CD8-positive, alpha-beta memory T cell (primary cell): ENCODE results near the gene DDX47. TPM values are rescaled to one million over a fixed set of nuclear protein-coding genes. Genes with fewer than 3 reads are reported as not detected.
"Not testable (repeated sequence)": the region's sequence is repeated elsewhere in the genome, so short reads cannot be mapped to it uniquely, and the experiment has no call there.

Source experiments
- CTCF ChIA-PET: fragments of 350-600 bp; sonication (Branson Sonifier 250); formaldehyde crosslinking; loops from one replicate; lab custom pipeline; 2021; ENCODE audit warnings: antibody characterized with exemption; lab: Charles Lee
- POLR2A ChIA-PET: fragments of 350-600 bp; sonication (Branson Sonifier 250); formaldehyde crosslinking; loops from one replicate; lab custom pipeline; 2021; ENCODE audit warnings: antibody characterized with exemption; lab: Charles Lee
- DNase-seq, 5 donors: peaks; one replicate each; pipeline versions ENCODE4 v3.0.0 to v3.0.0-alpha.2; 2020 to 2022; ENCODE audit warnings: mixed read lengths in 1 of 5
- H3K27ac ChIP-seq: one replicate; pipeline ENCODE4 v1.7.0; 2013; ENCODE audit warnings: low read depth, mild to moderate bottlenecking, low read length, moderate library complexity
- H3K27me3 ChIP-seq: 2 replicates; pipeline ENCODE4 v1.7.0; 2013; ENCODE audit warnings: low read length, mild to moderate bottlenecking; ENCODE audit not compliant: insufficient read depth, poor library complexity, severe bottlenecking
- H3K36me3 ChIP-seq: 2 replicates; pipeline ENCODE4 v1.7.0; 2013; ENCODE audit warnings: mild to moderate bottlenecking, low read length, moderate library complexity; ENCODE audit not compliant: insufficient read depth
- H3K4me1 ChIP-seq: 2 replicates; pipeline ENCODE4 v1.7.0; 2013; ENCODE audit warnings: mild to moderate bottlenecking, low read length, moderate library complexity; ENCODE audit not compliant: insufficient read depth
- H3K4me3 ChIP-seq: 2 replicates; pipeline ENCODE4 v1.7.0; 2013; ENCODE audit warnings: mild to moderate bottlenecking, low read length
- H3K9me3 ChIP-seq: 2 replicates; pipeline ENCODE4 v1.7.0; 2013; ENCODE audit warnings: mild to moderate bottlenecking, low read length
- H3K27ac Mint-ChIP-seq, 8 donors: one replicate each; pipeline ENCODE4 v1.8.0; 2020 to 2021; ENCODE audit warnings: mixed read lengths in 8 of 8, mild to moderate bottlenecking in 6 of 8, inconsistent platforms in 3 of 8, moderate library complexity in 3 of 8
- H3K27me3 Mint-ChIP-seq, 2 donors: one replicate each; pipeline ENCODE4 v1.8.0; 2020 to 2021; ENCODE audit warnings: mixed read lengths in 2 of 2, mild to moderate bottlenecking in 1 of 2, moderate library complexity in 1 of 2
- H3K36me3 Mint-ChIP-seq, 3 donors: one replicate each; pipeline ENCODE4 v1.8.0; 2020 to 2021; ENCODE audit warnings: mixed read lengths in 3 of 3, inconsistent platforms in 1 of 3, mild to moderate bottlenecking in 1 of 3
- H3K4me1 Mint-ChIP-seq, 3 donors: one replicate each; pipeline ENCODE4 v1.8.0; 2020 to 2021; ENCODE audit warnings: mixed read lengths in 3 of 3, inconsistent platforms in 1 of 3, mild to moderate bottlenecking in 1 of 3
- H3K4me3 Mint-ChIP-seq, 7 donors: one replicate each; pipeline ENCODE4 v1.8.0; 2020 to 2021; ENCODE audit warnings: mixed read lengths in 7 of 7, mild to moderate bottlenecking in 6 of 7, moderate library complexity in 4 of 7, inconsistent platforms in 2 of 7
- H3K9me3 Mint-ChIP-seq, 5 donors: one replicate each; pipeline ENCODE4 v1.8.0; 2020 to 2022; ENCODE audit warnings: mixed read lengths in 5 of 5, mild to moderate bottlenecking in 3 of 5, moderate library complexity in 2 of 5, inconsistent platforms in 1 of 5
- polyA plus RNA-seq: library from polyadenylated mRNA; unstranded; fragments of 300-500 nt; fragmentation: Illumina TruSeq; gene quantifications from one replicate; pipeline ENCODE4 v1.2.3, GENCODE V29; 2021
- total RNA-seq, 2 experiments: library from RNA; stranded (reverse); gene quantifications; one replicate each; pipeline ENCODE4 v1.2.3, GENCODE V29; 2021

Gene DDX47
- total and polyA plus RNA-seq, 3 experiments from 2014 or later: 64.5 to 106 (median 105) TPM

DNA sequence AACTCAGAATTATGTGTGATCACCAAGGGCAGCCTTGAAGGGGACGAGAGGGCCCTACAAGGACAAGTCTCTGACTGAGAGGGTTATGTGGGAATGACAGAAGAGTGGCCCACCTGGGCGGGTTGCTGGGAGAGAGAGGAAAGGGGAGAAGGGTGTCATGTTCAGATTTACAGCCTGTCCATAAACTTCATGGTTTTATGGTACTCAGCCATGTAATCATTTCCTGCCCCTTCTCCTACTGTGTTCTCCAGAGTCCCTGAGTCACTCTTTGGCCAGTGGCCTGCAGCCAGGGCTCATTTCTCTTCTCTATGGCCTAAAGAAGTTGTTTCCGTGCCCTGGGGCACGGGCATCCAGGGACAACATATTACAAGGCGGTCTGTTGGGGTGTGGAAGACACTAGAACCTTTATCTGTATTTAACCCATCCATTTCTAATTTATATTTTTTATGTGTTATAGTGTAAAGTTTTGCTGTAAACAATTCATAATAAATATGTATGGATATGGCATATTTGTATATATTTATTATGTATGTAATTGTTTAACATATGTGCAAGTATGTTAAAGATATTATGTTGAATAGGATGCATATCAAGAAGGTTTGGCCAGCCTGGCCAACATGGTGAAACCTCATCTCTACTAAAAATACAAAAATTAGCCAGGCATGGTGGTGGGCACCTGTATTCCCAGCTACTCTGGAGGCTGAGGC is 26.9 kb downstream of the DDX47 start:
- no peaks in the 10 kb centered on the region for H3K27me3 Mint-ChIP-seq
- H3K4me3 ChIP-seq: no peak overlapping the region
- ChIA-PET CTCF (no interaction called here), POLR2A (no interaction called here)
- no peaks in the 10 kb centered on the region for H3K9me3 ChIP-seq
- peak overlapping the region in 1 of 8 donors; percentile 51 for H3K27ac Mint-ChIP-seq
- peaks cover 8% of the 10 kb centered on the region for H3K4me1 ChIP-seq
- no peak for DNase-seq
- peaks cover 4 to 6% (median 5%) of the 10 kb centered on the region in 3 donors for H3K4me1 Mint-ChIP-seq
- H3K4me3 Mint-ChIP-seq: no peak overlapping the region
- peaks cover 3% of the 10 kb centered on the region for H3K36me3 ChIP-seq
- H3K36me3 Mint-ChIP-seq: peaks cover 0 to 2% (median 1%) of the 10 kb centered on the region in 3 donors
- no peaks in the 10 kb centered on the region for H3K27me3 ChIP-seq
- H3K27ac ChIP-seq: no peak overlapping the region
- no peaks in the 10 kb centered on the region for H3K9me3 Mint-ChIP-seq

GRCh38 chr12:12840580-12840899 is 27.4 kb downstream of the DDX47 start:
- Histone ChIP-seq H3K4me3 (no peak overlapping the region), H3K9me3 (no peaks in the 10 kb centered on the region), H3K27me3 (no peaks in the 10 kb centered on the region), H3K36me3 (peaks cover 3% of the 10 kb centered on the region), H3K4me1 (peaks cover 12% of the 10 kb centered on the region), H3K27ac (no peak overlapping the region)
- no peak overlapping the region for H3K4me3 Mint-ChIP-seq
- DNase-seq: no peak
- no peak overlapping the region for H3K27ac Mint-ChIP-seq
- H3K27me3 Mint-ChIP-seq: no peaks in the 10 kb centered on the region
- peaks cover 0 to 2% (median 1%) of the 10 kb centered on the region in 3 donors for H3K36me3 Mint-ChIP-seq
- no peaks in the 10 kb centered on the region for H3K9me3 Mint-ChIP-seq
- POLR2A ChIA-PET: no interaction called here
- peaks cover 4 to 6% (median 5%) of the 10 kb centered on the region in 3 donors for H3K4me1 Mint-ChIP-seq
- CTCF ChIA-PET: no interaction called here

GRCh38 chr12:12841428-12841827 is 28.3 kb downstream of the DDX47 start:
- H3K9me3 ChIP-seq, CTCF ChIA-PET, H3K36me3 Mint-ChIP-seq, H3K4me3 Mint-ChIP-seq, H3K27ac Mint-ChIP-seq, H3K36me3 ChIP-seq, H3K27ac ChIP-seq, H3K9me3 Mint-ChIP-seq, H3K27me3 Mint-ChIP-seq, H3K4me3 ChIP-seq, DNase-seq, POLR2A ChIA-PET, H3K27me3 ChIP-seq: not testable (repeated sequence)
- H3K4me1 ChIP-seq: peaks cover 20% of the 10 kb centered on the region
- peaks cover 8 to 14% (median 13%) of the 10 kb centered on the region in 3 donors for H3K4me1 Mint-ChIP-seq

DNA sequence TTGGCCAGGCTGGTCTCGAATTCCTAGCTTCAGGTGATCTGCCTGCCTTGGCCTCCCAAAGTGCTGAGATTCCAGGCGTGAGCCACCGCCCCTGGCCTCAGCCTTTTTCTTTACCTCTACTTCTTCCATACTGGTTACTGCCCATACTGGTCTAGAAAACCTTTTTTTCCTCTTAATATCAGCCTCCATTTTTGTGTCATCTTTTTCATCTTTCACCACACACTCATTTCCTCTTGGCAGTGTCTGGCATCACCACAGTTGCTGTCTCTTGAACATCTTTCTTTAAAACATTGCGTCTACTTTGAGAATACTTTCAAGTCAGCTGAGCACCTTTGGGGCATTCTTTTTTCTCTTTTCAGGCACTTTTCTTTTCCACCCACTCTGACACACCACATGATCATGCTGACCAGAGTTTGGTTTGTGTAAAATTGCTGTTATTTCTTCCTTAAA is 32.7 kb downstream of the DDX47 start:
- Mint-ChIP-seq H3K9me3 (no peaks in the 10 kb centered on the region), H3K4me1 (peaks cover 11 to 18% (median 16%) of the 10 kb centered on the region in 3 donors), H3K27me3 (no peaks in the 10 kb centered on the region), H3K36me3 (no peaks in the 10 kb centered on the region), H3K27ac (peak overlapping the region in 2 of 8 donors; percentile 40 to 45), H3K4me3 (peak overlapping the region in 1 of 7 donors; percentile 17)
- no peaks in the 10 kb centered on the region for H3K27me3 ChIP-seq
- ChIA-PET POLR2A (interaction anchor here (0.6 kb wide), 1 partner anchor 59 kb away, joined by 4 read pairs; no protein-coding TSS in a partner anchor), CTCF (interaction anchor here (1.3 kb wide), 1 partner anchor 9 kb away, joined by 5 read pairs; no protein-coding TSS in a partner anchor)
- no peak overlapping the region for H3K4me3 ChIP-seq
- H3K36me3 ChIP-seq: no peaks in the 10 kb centered on the region
- H3K4me1 ChIP-seq: peaks cover 31% of the 10 kb centered on the region
- no peaks in the 10 kb centered on the region for H3K9me3 ChIP-seq
- no peak overlapping the region for H3K27ac ChIP-seq
- peak in 1 of 5 donors; percentile 38 for DNase-seq

- Mint-ChIP-seq H3K4me1 (peaks cover 11 to 18% (median 16%) of the 10 kb centered on the region in 3 donors), H3K27ac (peak overlapping the region in 3 of 8 donors; percentile 43 to 68 (median 50))
- H3K27me3 Mint-ChIP-seq, H3K9me3 ChIP-seq, H3K27ac ChIP-seq, H3K27me3 ChIP-seq, H3K4me3 Mint-ChIP-seq, H3K36me3 ChIP-seq, H3K36me3 Mint-ChIP-seq, H3K4me3 ChIP-seq, H3K9me3 Mint-ChIP-seq: not testable (repeated sequence)
- DNase-seq: peak in 2 of 5 donors; percentile 5 to 46
- peaks cover 31% of the 10 kb centered on the region for H3K4me1 ChIP-seq
- POLR2A ChIA-PET: interaction anchor here (0.7 kb wide), 1 partner anchor 53 kb away, joined by 6 read pairs; no protein-coding TSS in a partner anchor
- CTCF ChIA-PET: interaction anchor here (0.9 to 1.3 kb wide), 2 partner anchors 10 to 29 kb away, joined by 3 to 5 read pairs; no protein-coding TSS in a partner anchor
These were observed 33.6 kb downstream of the DDX47 start for GRCh38 chr12:12846780-12847179.

- ChIA-PET POLR2A (no interaction called here), CTCF (no interaction called here)
- Mint-ChIP-seq H3K27me3 (no peaks in the 10 kb centered on the region), H3K4me1 (no peaks in the 10 kb centered on the region), H3K27ac (no peak overlapping the region), H3K36me3 (peaks cover 0 to 8% (median 0%) of the 10 kb centered on the region in 3 donors), H3K9me3 (no peaks in the 10 kb centered on the region), H3K4me3 (no peak overlapping the region)
- Histone ChIP-seq H3K4me3 (no peak overlapping the region), H3K27ac (no peak overlapping the region), H3K9me3 (no peaks in the 10 kb centered on the region), H3K27me3 (no peaks in the 10 kb centered on the region), H3K4me1 (no peaks in the 10 kb centered on the region), H3K36me3 (no peaks in the 10 kb centered on the region)
- no peak for DNase-seq
These were observed 40.3 kb downstream of the DDX47 start for GRCh38 chr12:12853435-12853834.

GRCh38 chr12:12859690-12860089 is 46.5 kb downstream of the DDX47 start:
- no peak overlapping the region for H3K4me3 Mint-ChIP-seq
- Histone ChIP-seq H3K27me3 (no peaks in the 10 kb centered on the region), H3K36me3 (no peaks in the 10 kb centered on the region), H3K27ac (no peak overlapping the region), H3K4me1 (no peaks in the 10 kb centered on the region), H3K9me3 (no peaks in the 10 kb centered on the region), H3K4me3 (no peak overlapping the region)
- POLR2A ChIA-PET: no interaction called here
- H3K27me3 Mint-ChIP-seq: peaks cover 0 to 2% of the 10 kb centered on the region in 2 donors
- H3K36me3 Mint-ChIP-seq: peaks cover 0 to 11% (median 4%) of the 10 kb centered on the region in 3 donors
- DNase-seq: no peak
- H3K9me3 Mint-ChIP-seq: peaks cover 0 to 2% (median 0%) of the 10 kb centered on the region in 5 donors
- H3K4me1 Mint-ChIP-seq: no peaks in the 10 kb centered on the region
- CTCF ChIA-PET: no interaction called here
- H3K27ac Mint-ChIP-seq: no peak overlapping the region

DNA sequence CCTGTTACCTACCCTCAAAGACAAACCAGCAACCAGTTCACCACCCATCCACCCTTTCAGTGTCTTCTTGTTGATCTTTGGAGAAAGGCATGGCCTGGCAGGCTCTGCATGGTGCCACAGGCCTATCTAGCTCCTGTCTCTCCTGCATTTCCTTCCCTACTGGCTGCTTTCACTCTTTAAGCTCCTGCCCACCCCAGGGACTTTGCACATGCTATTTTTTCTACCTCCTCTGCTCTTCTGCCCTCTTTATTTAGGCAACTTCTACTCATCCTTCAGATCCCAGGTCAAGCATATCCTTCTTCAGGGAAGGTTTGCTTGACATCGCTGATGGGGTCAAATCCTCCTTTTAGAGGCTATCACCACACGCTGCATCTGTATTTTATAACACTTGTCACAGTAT is 51.1 kb downstream of the DDX47 start:
- no peaks in the 10 kb centered on the region for H3K9me3 ChIP-seq
- ChIA-PET POLR2A (no interaction called here), CTCF (interaction anchor here (1.4 kb wide), 1 partner anchor 27 kb away, joined by 3 read pairs; no protein-coding TSS in a partner anchor)
- peaks cover 0 to 2% of the 10 kb centered on the region in 2 donors for H3K27me3 Mint-ChIP-seq
- H3K36me3 ChIP-seq: no peaks in the 10 kb centered on the region
- H3K9me3 Mint-ChIP-seq: peaks cover 0 to 1% (median 0%) of the 10 kb centered on the region in 5 donors
- no peak for DNase-seq
- H3K4me3 Mint-ChIP-seq: no peak overlapping the region
- H3K27me3 ChIP-seq: no peaks in the 10 kb centered on the region
- no peak overlapping the region for H3K4me3 ChIP-seq
- no peak overlapping the region for H3K27ac Mint-ChIP-seq
- no peaks in the 10 kb centered on the region for H3K4me1 Mint-ChIP-seq
- H3K36me3 Mint-ChIP-seq: peaks cover 0 to 9% (median 6%) of the 10 kb centered on the region in 3 donors
- no peaks in the 10 kb centered on the region for H3K4me1 ChIP-seq
- no peak overlapping the region for H3K27ac ChIP-seq
